Kasumi-1 (cell line): ENCODE measurements around the gene SLC25A24.
A peak's percentile ranks its signal among the peaks of the same experiment; 100 is the strongest.
"Not testable (repeated sequence)": the region's sequence is repeated elsewhere in the genome, so short reads cannot be mapped to it uniquely, and the experiment has no call there.

ENCODE experiments used
- DNase-seq, 2 experiments: peaks; one replicate each; lab custom pipeline; 2025; lab: John Stamatoyannopoulos, UW

SLC25A24 gene

GRCh38 chr1:108199781-108200686, at the start of gene SLC25A24:
Gene SLC25A24, minus strand, starts transcription at chr1:108200343. Its CDS starts 205 bp downstream, at chr1:108200138.
- DNase-seq, result peak; percentile 52 to 67

- not testable (repeated sequence) for DNase-seq
Observed at GRCh38 chr1:108243976-108244375, 43.8 kb upstream of the SLC25A24 start, which contains the start of gene NBPF4. Gene NBPF4, minus strand, starts transcription at chr1:108244076. Its CDS starts 315 bp downstream, at chr1:108243761.

- not testable (repeated sequence) for DNase-seq
Observed at GRCh38 chr1:108239426-108239825, 39.3 kb upstream of the SLC25A24 start.

GRCh38 chr1:108235308-108235707, 35.2 kb upstream of the SLC25A24 start:
- not testable (repeated sequence) for DNase-seq

- DNase-seq, result not testable (repeated sequence)
Observed at GRCh38 chr1:108232183-108232582, 32.0 kb upstream of the SLC25A24 start.

GRCh38 chr1:108229976-108230375, 29.8 kb upstream of the SLC25A24 start:
- DNase-seq, result not testable (repeated sequence)

GRCh38 chr1:108227772-108228171, 27.6 kb upstream of the SLC25A24 start:
- not testable (repeated sequence) for DNase-seq

- DNase-seq, result not testable (repeated sequence)
Observed at GRCh38 chr1:108226855-108227254, 26.7 kb upstream of the SLC25A24 start.

- DNase-seq, result not testable (repeated sequence)
Observed at GRCh38 chr1:108223226-108223625, 23.1 kb upstream of the SLC25A24 start.

- DNase-seq, result not testable (repeated sequence)
Observed at GRCh38 chr1:108217515-108218174, 17.5 kb upstream of the SLC25A24 start.

GRCh38 chr1:108217007-108217406, 16.9 kb upstream of the SLC25A24 start:
- not testable (repeated sequence) for DNase-seq

GRCh38 chr1:108216028-108216890, 16.1 kb upstream of the SLC25A24 start:
- DNase-seq, result not testable (repeated sequence)

- DNase-seq, result peak; percentile 40 to 47
Observed at GRCh38 chr1:108214641-108215465, 14.7 kb upstream of the SLC25A24 start.

GRCh38 chr1:108211014-108211413, 10.9 kb upstream of the SLC25A24 start:
- no peak for DNase-seq

GRCh38 chr1:108209456-108210108, 9.4 kb upstream of the SLC25A24 start:
- no peak for DNase-seq

- no peak for DNase-seq
Observed at GRCh38 chr1:108208724-108209446, 8.7 kb upstream of the SLC25A24 start.

- DNase-seq, result not testable (repeated sequence)
Observed at GRCh38 chr1:108203582-108203981, 3.4 kb upstream of the SLC25A24 start.

GRCh38 chr1:108201687-108202086, 1.5 kb upstream of the SLC25A24 start:
- DNase-seq, result no peak

GRCh38 chr1:108200687-108201051, 526 bp upstream of the SLC25A24 start:
- peak; percentile 79 to 83 for DNase-seq
